Breast epithelium (tissue), 4 donors: Measurements from ENCODE around the gene HSDL2. TPM values are rescaled to one million over a fixed set of nuclear protein-coding genes. Genes with fewer than 3 reads are reported as not detected.

Experiments used
- DNase-seq, 2 donors: peaks; one replicate each; pipeline ENCODE4 v3.0.0-alpha.2; 2019; ENCODE audit warnings: low spot score in 2 of 2
- H3K27ac ChIP-seq, 2 donors: fragments of 200-600 bp; sonication (generic) in 1 of 2; one replicate each; pipeline ENCODE4 v1.5.1; 2016 to 2019; ENCODE audit warnings: mild to moderate bottlenecking in 1 of 2
- H3K27me3 ChIP-seq, 2 donors: fragments of 200-600 bp; sonication (generic) in 1 of 2; one replicate each; pipeline versions ENCODE4 v1.5.1 to v1.6.0; 2017 to 2019; ENCODE audit warnings: control low read depth in 1 of 2, mild to moderate bottlenecking in 1 of 2
- H3K36me3 ChIP-seq: fragments of 200-600 bp; one replicate; pipeline ENCODE4 v1.5.1; 2019
- H3K4me1 ChIP-seq, 2 donors: fragments of 200-600 bp; sonication (generic); one replicate each; pipeline ENCODE4 v1.5.1; 2016 to 2019; ENCODE audit warnings: control low read depth in 1 of 2
- H3K4me3 ChIP-seq, 3 donors: fragments of 200-600 bp; sonication (generic); 1 replicate in 2 of 3; 2 replicates in 1 of 3; pipeline ENCODE4 v1.5.1; 2016 to 2019; ENCODE audit warnings: mild to moderate bottlenecking in 3 of 3, moderate library complexity in 2 of 3
- H3K9me3 ChIP-seq, 2 donors: fragments of 200-600 bp; sonication (generic) in 1 of 2; one replicate each; pipeline ENCODE4 v1.5.1; 2016 to 2019; ENCODE audit warnings: control low read depth in 1 of 2
- CTCF ChIP-seq, 3 donors: fragments of 450-650 bp; IDR thresholded peaks; one replicate each; pipeline ENCODE4 v1.5.1; 2016 to 2017; ENCODE audit warnings: antibody characterized with exemption in 3 of 3, mild to moderate bottlenecking in 3 of 3, moderate library complexity in 3 of 3
- POLR2A ChIP-seq: fragments of 450-650 bp; IDR thresholded peaks from one replicate; pipeline ENCODE4 v1.6.1; 2016; ENCODE audit warnings: antibody characterized with exemption, mild to moderate bottlenecking, moderate library complexity
- POLR2AphosphoS5 ChIP-seq, 3 donors: sonication (generic); formaldehyde crosslinking; IDR thresholded peaks; one replicate each; pipeline ENCODE4 v1.6.1; 2017; ENCODE audit warnings: antibody characterized with exemption in 3 of 3
- intact Hi-C: fragments of 100-400 bp; cut with DNase I; formaldehyde crosslinking; loops from one replicate; pipeline ENCODE4 v1.15.1; 2023; ENCODE audit warnings: low total_unique reads
- total RNA-seq, 3 donors: library from RNA; depleted of rRNA; stranded (reverse); fragments of >200 nt; gene quantifications; one replicate each; pipeline ENCODE4 v1.1.0, GENCODE V29; 2016

HSDL2 gene
- total RNA-seq, 3 donors from 2014 or later, result 30.7 to 124 (median 52.8) TPM

GRCh38 chr9:112485574-112485973, 105.7 kb downstream of the HSDL2 start:
- intact Hi-C loops, result no loop called here
- Histone ChIP-seq H3K9me3 (no peaks in the 10 kb centered on the region), H3K27me3 (no peaks in the 10 kb centered on the region), H3K27ac (no peak overlapping the region), H3K4me3 (peak overlapping the region in 2 of 3 donors; percentile 91 to 98), H3K36me3 (no peaks in the 10 kb centered on the region), H3K4me1 (peaks cover 0 to 4% of the 10 kb centered on the region in 2 donors)
- no peak for TF ChIP-seq CTCF (IDR thresholded peaks at IDR 0.05)
- TF ChIP-seq POLR2A, result no peak
- TF ChIP-seq POLR2AphosphoS5 (IDR thresholded peaks at IDR 0.05), result no peak
- no peak for DNase-seq

- intact Hi-C loops, result no loop called here
Observed at GRCh38 chr9:112486221-112487007, 106.5 kb downstream of the HSDL2 start, which contains the start of gene KIAA1958. Gene KIAA1958, plus strand, starts transcription at chr9:112486827. Its CDS starts 87,254 bp downstream, at chr9:112574081.

GRCh38 chr9:112487008-112487798, 107.3 kb downstream of the HSDL2 start:
- Histone ChIP-seq H3K4me3 (peak overlapping the region; percentile 65 to 98 (median 91)), H3K27me3 (no peaks in the 10 kb centered on the region), H3K36me3 (no peaks in the 10 kb centered on the region), H3K4me1 (peaks cover 0 to 4% of the 10 kb centered on the region in 2 donors), H3K9me3 (no peaks in the 10 kb centered on the region), H3K27ac (peak overlapping the region; percentile 80 to 92)
- intact Hi-C loops, result no loop called here
- peak in 1 of 3 donors; percentile 9 for TF ChIP-seq CTCF (IDR thresholded peaks at IDR 0.05)
- TF ChIP-seq POLR2AphosphoS5 (IDR thresholded peaks at IDR 0.05), result no peak
- no peak for TF ChIP-seq POLR2A
- peak in 1 of 2 donors; percentile 64 for DNase-seq

More at GRCh38 chr9:112486221-112487007, 106.5 kb downstream of the HSDL2 start, which contains the start of gene KIAA1958:
- Histone ChIP-seq H3K36me3 (no peaks in the 10 kb centered on the region), H3K27me3 (no peaks in the 10 kb centered on the region), H3K27ac (peak within 1 kb of the TSS; percentile 80 to 92), H3K4me1 (peaks cover 0 to 4% of the 10 kb centered on the region in 2 donors), H3K4me3 (peak within 1 kb of the TSS; percentile 65 to 98 (median 91)), H3K9me3 (no peaks in the 10 kb centered on the region)
- TF ChIP-seq POLR2A (no peak), POLR2AphosphoS5 (IDR thresholded peaks at IDR 0.05) (peak in 2 of 3 donors; percentile 12 to 34), CTCF (IDR thresholded peaks at IDR 0.05) (no peak)
- DNase-seq, result peak; percentile 47 to 66

GRCh38 chr9:112487799-112488340, 108.0 kb downstream of the HSDL2 start:
- no peak for DNase-seq
- intact Hi-C loops, result no loop called here
- TF ChIP-seq CTCF (IDR thresholded peaks at IDR 0.05) (no peak), POLR2AphosphoS5 (IDR thresholded peaks at IDR 0.05) (no peak), POLR2A (no peak)
- Histone ChIP-seq H3K4me3 (peak overlapping the region; percentile 65 to 98 (median 91)), H3K27me3 (no peaks in the 10 kb centered on the region), H3K9me3 (peaks cover 0 to under 1% of the 10 kb centered on the region in 2 donors), H3K4me1 (peaks cover 0 to 4% of the 10 kb centered on the region in 2 donors), H3K36me3 (no peaks in the 10 kb centered on the region), H3K27ac (peak overlapping the region in 1 of 2 donors; percentile 80)
